ENCODE data around the gene IFIT1B.

IFIT1B gene

GRCh38 chr10:89351780-89352597 is 25.9 kb upstream of the IFIT1B start:
- CTCF ChIA-PET = interaction anchor here (0.7 kb wide), 1 partner anchor 67 kb away, joined by 3 read pairs; no protein-coding TSS in a partner anchor
- Histone ChIP-seq H3K4me1 (ENCODE audit: control insufficient read depth, insufficient read depth, low read length) (no peaks in the 10 kb centered on the region), H3K9me3 (ENCODE audit: control insufficient read depth, insufficient read depth, low read depth, low read length) (no peaks in the 10 kb centered on the region), H3K27ac (ENCODE audit: extremely low read depth, low read depth, low read length) (no peak overlapping the region), H3K4me3 (ENCODE audit: low read depth, low read length) (no peak overlapping the region), H3K36me3 (ENCODE audit: control insufficient read depth in 2 of 2, insufficient read depth in 1 of 2, low read length in 2 of 2) (no peaks in the 10 kb centered on the region)
- TF ChIP-seq ZNF362 (tag by site-specific recombination; IDR thresholded peaks at IDR 0.05) (no peak), ZNF621 (tag by site-specific recombination; IDR thresholded peaks at IDR 0.05) (no peak), IKZF3 (tag by site-specific recombination; IDR thresholded peaks at IDR 0.05) (no peak), GFI1B (tag by site-specific recombination; IDR thresholded peaks at IDR 0.05) (no peak), ZNF10 (tag by site-specific recombination; IDR thresholded peaks at IDR 0.05) (no peak), AEBP2 (tag by site-specific recombination; IDR thresholded peaks at IDR 0.05; ENCODE audit: borderline replicate concordance) (no peak), ZNF155 (tag by site-specific recombination; IDR thresholded peaks at IDR 0.05) (no peak), ZNF645 (tag by site-specific recombination; IDR thresholded peaks at IDR 0.05) (no peak), CTCF (tag by site-specific recombination; IDR thresholded peaks at IDR 0.05) (no peak), ZNF174 (tag by site-specific recombination; IDR thresholded peaks at IDR 0.05) (no peak), ZNF654 (tag by site-specific recombination; IDR thresholded peaks at IDR 0.05; ENCODE audit: low read depth) (no peak), ZNF146 (tag by site-specific recombination; IDR thresholded peaks at IDR 0.05) (no peak), ZNF560 (tag by site-specific recombination; IDR thresholded peaks at IDR 0.05; ENCODE audit: borderline replicate concordance) (no peak), ZNF121 (tag by site-specific recombination; IDR thresholded peaks at IDR 0.05) (no peak), ZNF530 (tag by site-specific recombination; IDR thresholded peaks at IDR 0.05; ENCODE audit: low read depth) (no peak), ZNF549 (tag by site-specific recombination; IDR thresholded peaks at IDR 0.05) (no peak)
- POLR2A ChIA-PET = no interaction called here

- H3K9me3 ChIP-seq (ENCODE audit: control insufficient read depth, insufficient read depth, low read depth, low read length) = no peaks in the 10 kb centered on the region
- no peaks in the 10 kb centered on the region for H3K36me3 ChIP-seq (ENCODE audit: control insufficient read depth in 2 of 2, insufficient read depth in 1 of 2, low read length in 2 of 2)
- POLR2A ChIA-PET = interaction anchor here (0.6 kb wide), 1 partner anchor 20 kb away, joined by 3 read pairs; no protein-coding TSS in a partner anchor
- no peaks in the 10 kb centered on the region for H3K4me1 ChIP-seq (ENCODE audit: control insufficient read depth, insufficient read depth, low read length)
- CTCF ChIA-PET = interaction anchor here (0.6 to 0.7 kb wide), 3 partner anchors 68 to 212 kb away, joined by 3 to 5 read pairs (median 3); no protein-coding TSS in a partner anchor
- TF ChIP-seq ZNF701 (tag by site-specific recombination; IDR thresholded peaks at IDR 0.05) (no peak), ZNF658 (tag by site-specific recombination; IDR thresholded peaks at IDR 0.05) (no peak), INSM2 (tag by site-specific recombination; IDR thresholded peaks at IDR 0.05) (no peak), ZNF654 (tag by site-specific recombination; IDR thresholded peaks at IDR 0.05; ENCODE audit: low read depth) (no peak), ZNF629 (tag by site-specific recombination; IDR thresholded peaks at IDR 0.05) (no peak), SCRT2 (tag by site-specific recombination; IDR thresholded peaks at IDR 0.05) (no peak), ZFP37 (tag by site-specific recombination; IDR thresholded peaks at IDR 0.05) (no peak), ZNF623 (tag by site-specific recombination; IDR thresholded peaks at IDR 0.05) (no peak), ZNF18 (tag by site-specific recombination; IDR thresholded peaks at IDR 0.05) (no peak)
- no peak overlapping the region for H3K27ac ChIP-seq (ENCODE audit: extremely low read depth, low read depth, low read length)
- no peak overlapping the region for H3K4me3 ChIP-seq (ENCODE audit: low read depth, low read length)
Measured at GRCh38 chr10:89352802-89353201, 25.1 kb upstream of the IFIT1B start.
